Esophagus muscularis mucosa (tissue), 4 donors: ENCODE measurements around the gene HPN. TPM values are rescaled to one million over a fixed set of nuclear protein-coding genes. Genes with fewer than 3 reads are reported as not detected.
"Not testable (repeated sequence)": the region's sequence is repeated elsewhere in the genome, so short reads cannot be mapped to it uniquely, and the experiment has no call there.

ENCODE experiments used
- DNase-seq: peaks from one replicate; pipeline ENCODE4 v3.0.0-alpha.2; 2017; ENCODE audit errors: extremely low spot score
- H3K27ac ChIP-seq, 4 donors: fragments of 200-600 bp; sonication (generic); replicated peaks in 1 of 4; 1 replicate in 3 of 4; 2 replicates in 1 of 4; pipeline ENCODE4 v1.5.1; 2016 to 2019; ENCODE audit warnings: mild to moderate bottlenecking in 1 of 4
- H3K27me3 ChIP-seq, 4 donors: fragments of 200-600 bp; sonication (generic); one replicate each; pipeline versions ENCODE4 v1.5.1 to v1.6.0; 2016 to 2019
- H3K36me3 ChIP-seq, 4 donors: fragments of 200-600 bp; sonication (generic); one replicate each; pipeline ENCODE4 v1.5.1; 2016 to 2019
- H3K4me1 ChIP-seq, 4 donors: fragments of 200-600 bp; sonication (generic); one replicate each; pipeline ENCODE4 v1.5.1; 2016 to 2019
- H3K4me3 ChIP-seq, 4 donors: fragments of 200-600 bp; sonication (generic); 1 replicate in 2 of 4; 2 replicates in 2 of 4; pipeline ENCODE4 v1.5.1; 2016 to 2019; ENCODE audit warnings: mild to moderate bottlenecking in 4 of 4, moderate library complexity in 1 of 4
- H3K9me3 ChIP-seq, 4 donors: fragments of 200-600 bp; sonication (generic); 1 replicate in 3 of 4; 2 replicates in 1 of 4; pipeline ENCODE4 v1.5.1; 2016 to 2019
- CTCF ChIP-seq, 3 experiments: fragments of 200-600 bp in 2 of 3; fragments of 450-650 bp in 1 of 3; sonication (generic) in 2 of 3; IDR thresholded peaks; one replicate each; pipeline ENCODE4 v1.5.1; 2017 to 2019; ENCODE audit warnings: antibody characterized with exemption in 3 of 3, mild to moderate bottlenecking in 2 of 3, moderate library complexity in 1 of 3
- EP300 ChIP-seq: sonication (generic); formaldehyde crosslinking; IDR thresholded peaks from one replicate; pipeline ENCODE4 v1.6.1; 2017; ENCODE audit warnings: antibody characterized with exemption
- POLR2A ChIP-seq: fragments of 450-650 bp; IDR thresholded peaks from one replicate; pipeline ENCODE4 v1.6.1; 2017; ENCODE audit warnings: antibody characterized with exemption, moderate library complexity, mild to moderate bottlenecking, low read depth
- POLR2AphosphoS5 ChIP-seq, 2 donors: sonication (generic); formaldehyde crosslinking; IDR thresholded peaks; one replicate each; pipeline ENCODE4 v1.6.1; 2017; ENCODE audit warnings: antibody characterized with exemption in 2 of 2
- WGBS: methylation state at CpG from one replicate; pipeline ENCODE4 v1.1.5; 2018; 5-methylcytosine and 5-hydroxymethylcytosine counted together
- intact Hi-C: fragments of 100-400 bp; cut with DNase I; formaldehyde crosslinking; loops from one replicate; pipeline ENCODE4 v1.15.1; 2023
- total RNA-seq, 4 donors: library from RNA; depleted of rRNA; stranded (reverse); fragments of >200 nt; gene quantifications; one replicate each; pipeline versions ENCODE4 v1.1.0 to v1.2.1, GENCODE V29; 2016

Gene HPN
- total RNA-seq, 4 donors from 2014 or later, result 0.33 to 0.86 (median 0.58) TPM; not detected in 1

- DNase-seq, result no peak
- Histone ChIP-seq H3K27me3 (no peaks in the 10 kb centered on the region), H3K9me3 (no peaks in the 10 kb centered on the region), H3K4me3 (no peak overlapping the region), H3K36me3 (no peaks in the 10 kb centered on the region), H3K4me1 (peaks cover 0 to 11% (median 7%) of the 10 kb centered on the region in 4 donors), H3K27ac (no peak overlapping the region)
- TF ChIP-seq POLR2A (no peak), CTCF (IDR thresholded peaks at IDR 0.05) (no peak), POLR2AphosphoS5 (IDR thresholded peaks at IDR 0.05) (no peak), EP300 (no peak)
- intact Hi-C loops, result no loop called here
- 52% methylated on average over 5 of the region's 12 CpGs for WGBS
Observed at GRCh38 chr19:35048911-35049411, 7.4 kb downstream of the HPN start.

GRCh38 chr19:35049456-35049855 is 7.9 kb downstream of the HPN start:
- Histone ChIP-seq H3K9me3 (no peaks in the 10 kb centered on the region), H3K4me3 (no peak overlapping the region), H3K4me1 (peaks cover 0 to 7% (median 4%) of the 10 kb centered on the region in 4 donors), H3K27ac (no peak overlapping the region), H3K36me3 (no peaks in the 10 kb centered on the region), H3K27me3 (peaks cover 0 to under 1% (median 0%) of the 10 kb centered on the region in 4 donors)
- 78% methylated on average over 4 of the region's 5 CpGs for WGBS
- TF ChIP-seq CTCF (IDR thresholded peaks at IDR 0.05) (no peak), POLR2AphosphoS5 (IDR thresholded peaks at IDR 0.05) (no peak), EP300 (no peak), POLR2A (no peak)
- intact Hi-C loops, result no loop called here
- DNase-seq, result no peak

GRCh38 chr19:35050662-35051061 is 9.1 kb downstream of the HPN start:
- WGBS, result 100% methylated on average over 2 of the region's 2 CpGs
- H3K27ac ChIP-seq, H3K4me3 ChIP-seq, H3K4me1 ChIP-seq, H3K36me3 ChIP-seq, H3K9me3 ChIP-seq, DNase-seq, intact Hi-C loops: not testable (repeated sequence)
- peaks cover 0 to 11% (median 0%) of the 10 kb centered on the region in 4 donors for H3K27me3 ChIP-seq

GRCh38 chr19:35051268-35051667 is 9.7 kb downstream of the HPN start:
- DNase-seq, H3K4me1 ChIP-seq, H3K27ac ChIP-seq, H3K9me3 ChIP-seq, intact Hi-C loops, H3K36me3 ChIP-seq, H3K4me3 ChIP-seq: not testable (repeated sequence)
- peaks cover 0 to 17% (median 0%) of the 10 kb centered on the region in 4 donors for H3K27me3 ChIP-seq
- WGBS, result 100% methylated on average over 4 of the region's 4 CpGs

- H3K36me3 ChIP-seq, result no peaks in the 10 kb centered on the region
- H3K4me1 ChIP-seq, result peaks cover 0 to 7% (median 0%) of the 10 kb centered on the region in 4 donors
- DNase-seq, result no peak
- WGBS, result 87% methylated on average over 5 of the region's 5 CpGs
- H3K27me3 ChIP-seq, result peaks cover 0 to 22% (median 0%) of the 10 kb centered on the region in 4 donors
- no peak overlapping the region for H3K27ac ChIP-seq
- TF ChIP-seq EP300 (no peak), CTCF (IDR thresholded peaks at IDR 0.05) (no peak), POLR2AphosphoS5 (IDR thresholded peaks at IDR 0.05) (no peak), POLR2A (no peak)
- no peaks in the 10 kb centered on the region for H3K9me3 ChIP-seq
- intact Hi-C loops, result no loop called here
- no peak overlapping the region for H3K4me3 ChIP-seq
Observed at GRCh38 chr19:35051796-35052195, 10.3 kb downstream of the HPN start.

GRCh38 chr19:35052599-35053190 is 11.2 kb downstream of the HPN start:
- no peak overlapping the region for H3K27ac ChIP-seq
- H3K4me3 ChIP-seq, result no peak overlapping the region
- 73% methylated on average over 8 of the region's 8 CpGs for WGBS
- H3K36me3 ChIP-seq, result no peaks in the 10 kb centered on the region
- intact Hi-C loops, result no loop called here
- H3K4me1 ChIP-seq, result peaks cover 0 to 7% (median 0%) of the 10 kb centered on the region in 4 donors
- H3K9me3 ChIP-seq, result no peaks in the 10 kb centered on the region
- no peak for TF ChIP-seq POLR2A
- no peak for TF ChIP-seq CTCF (IDR thresholded peaks at IDR 0.05)
- no peak for TF ChIP-seq POLR2AphosphoS5 (IDR thresholded peaks at IDR 0.05)
- TF ChIP-seq EP300, result no peak
- no peak for DNase-seq
- peaks cover 0 to 22% (median 0%) of the 10 kb centered on the region in 4 donors for H3K27me3 ChIP-seq
